IMR-90 (cell line): Measurements from ENCODE around the gene TMEM256. TPM values are rescaled to one million over a fixed set of nuclear protein-coding genes. Genes with fewer than 3 reads are reported as not detected.

Experiments
- ATAC-seq: fragments of 200-7000 bp; cut with Tn5 transposase; 2 replicates; pipeline ENCODE4 v1.9.1; 2020; ENCODE audit warnings: low read depth, mild to moderate bottlenecking, moderate library complexity
- BruUV-seq: library from RNA; stranded (reverse); fragments of 400-500 nt; replicated peaks from 2 replicates; lab custom pipeline; 2021; lab: Mats Ljungman, UMichigan
- CTCF ChIA-PET: fragments of 300-600 bp; formaldehyde crosslinking; extraction: SDS; loops from one replicate; lab custom pipeline; 2021; ENCODE audit warnings: antibody characterized with exemption; lab: Yijun Ruan, JAX
- POLR2A ChIA-PET: fragments of 300-600 bp; sonication (Branson Sonifier 250); formaldehyde crosslinking; loops from one replicate; lab custom pipeline; 2022; ENCODE audit warnings: antibody characterized with exemption; ENCODE audit not compliant: unreplicated experiment; lab: Charles Lee
- DNase-seq: peaks from one replicate; pipeline ENCODE4 v3.0.0; 2013
- H2AFZ ChIP-seq: replicated peaks from 2 replicates; pipeline ENCODE3; 2013; ENCODE audit warnings: low read length, mild to moderate bottlenecking; ENCODE audit not compliant: poor library complexity
- H2AK5ac ChIP-seq: 2 replicates; pipeline ENCODE4 v1.6.1; 2013; ENCODE audit warnings: low read depth, low read length, inconsistent platforms
- H2AK9ac ChIP-seq: replicated peaks from 2 replicates; pipeline ENCODE3; 2013; ENCODE audit warnings: mild to moderate bottlenecking, low read depth, low read length, moderate library complexity; ENCODE audit not compliant: poor library complexity
- H2BK120ac ChIP-seq: 2 replicates; pipeline ENCODE4 v1.6.1; 2013; ENCODE audit warnings: low read depth, low read length, inconsistent platforms
- H2BK15ac ChIP-seq: 3 replicates; pipeline ENCODE4 v1.6.1; 2013; ENCODE audit warnings: low read depth, low read length, inconsistent platforms
- H2BK20ac ChIP-seq: 2 replicates; pipeline ENCODE4 v1.6.1; 2013; ENCODE audit warnings: low read depth, mild to moderate bottlenecking, inconsistent platforms, low read length, moderate library complexity
- H2BK5ac ChIP-seq: 2 replicates; pipeline ENCODE4 v1.6.1; 2013; ENCODE audit warnings: mild to moderate bottlenecking, low read depth, low read length, inconsistent platforms; ENCODE audit not compliant: poor library complexity, severe bottlenecking
- H3K14ac ChIP-seq: replicated peaks from 2 replicates; pipeline ENCODE4 v1.6.1; 2013; ENCODE audit warnings: low read depth, low read length, inconsistent platforms
- H3K18ac ChIP-seq: 2 replicates; pipeline ENCODE4 v1.6.1; 2013; ENCODE audit warnings: low read depth, low read length, control low read depth
- H3K23ac ChIP-seq: 2 replicates; pipeline ENCODE4 v1.6.1; 2013; ENCODE audit warnings: low read depth, low read length, inconsistent platforms
- H3K27ac ChIP-seq: 2 replicates; pipeline ENCODE4 v1.5.1; 2013; ENCODE audit warnings: mild to moderate bottlenecking, control low read depth, low read length; ENCODE audit not compliant: insufficient read depth
- H3K27me3 ChIP-seq: 2 replicates; pipeline ENCODE4 v1.6.1; 2013; ENCODE audit warnings: low read length; ENCODE audit not compliant: control insufficient read depth, insufficient read depth
- H3K36me3 ChIP-seq: 2 replicates; pipeline ENCODE4 v1.6.1; 2013; ENCODE audit warnings: low read length, mixed read lengths; ENCODE audit not compliant: control insufficient read depth, insufficient read depth
- H3K4ac ChIP-seq: 2 replicates; pipeline ENCODE4 v1.6.1; 2013; ENCODE audit warnings: low read depth, low read length, inconsistent platforms
- H3K4me1 ChIP-seq: 2 replicates; pipeline ENCODE4 v1.6.1; 2013; ENCODE audit warnings: low read length, mixed read lengths; ENCODE audit not compliant: control insufficient read depth, insufficient read depth
- H3K4me2 ChIP-seq: 2 replicates; pipeline ENCODE4 v1.6.1; 2013; ENCODE audit warnings: low read depth, mild to moderate bottlenecking, control low read depth, low read length, moderate library complexity
- H3K4me3 ChIP-seq: 2 replicates; pipeline ENCODE4 v1.5.1; 2013; ENCODE audit warnings: low read depth, mild to moderate bottlenecking, control low read depth, low read length, moderate library complexity; ENCODE audit not compliant: insufficient read depth
- H3K56ac ChIP-seq: 2 replicates; pipeline ENCODE4 v1.6.1; 2013; ENCODE audit warnings: low read length, inconsistent platforms; ENCODE audit not compliant: insufficient read depth; ENCODE audit errors: extremely low read depth
- H3K79me1 ChIP-seq, 2 experiments: 2 replicates each; pipeline ENCODE4 v1.6.1; 2013; ENCODE audit warnings: low read length in 2 of 2, inconsistent platforms in 1 of 2, low read depth in 1 of 2
- H3K9ac ChIP-seq: 2 replicates; pipeline ENCODE4 v1.6.1; 2013; ENCODE audit warnings: low read depth, low read length, control low read depth
- H3K9me1 ChIP-seq: 2 replicates; pipeline ENCODE4 v1.6.1; 2013; ENCODE audit warnings: low read length, inconsistent platforms; ENCODE audit not compliant: insufficient read depth
- H3K9me3 ChIP-seq: 2 replicates; pipeline ENCODE4 v1.6.1; 2013; ENCODE audit warnings: low read length; ENCODE audit not compliant: control insufficient read depth, insufficient read depth
- H4K20me1 ChIP-seq: 2 replicates; pipeline ENCODE4 v1.6.1; 2013; ENCODE audit warnings: low read length, inconsistent platforms; ENCODE audit not compliant: insufficient read depth
- H4K5ac ChIP-seq: 2 replicates; pipeline ENCODE4 v1.6.1; 2013; ENCODE audit warnings: mild to moderate bottlenecking, low read depth, low read length, control low read depth
- H4K8ac ChIP-seq, 2 experiments: 2 replicates each; pipeline ENCODE4 v1.6.1; 2013; ENCODE audit warnings: low read depth in 2 of 2, low read length in 2 of 2, control low read depth in 1 of 2, inconsistent platforms in 1 of 2
- H4K91ac ChIP-seq: 2 replicates; pipeline ENCODE4 v1.6.1; 2013; ENCODE audit warnings: low read depth, low read length, inconsistent platforms; ENCODE audit not compliant: insufficient read depth
- MAZ ChIP-seq: IDR thresholded peaks from 2 replicates; pipeline ENCODE4 v1.6.1; 2012; ENCODE audit warnings: low read depth, mild to moderate bottlenecking, low read length, improper control_type of control experiment, moderate library complexity, borderline replicate concordance
- RAD21 ChIP-seq: IDR thresholded peaks from 2 replicates; pipeline ENCODE4 v1.6.1; 2012; ENCODE audit warnings: low read length, improper control_type of control experiment
- WGBS, 2 experiments: methylation state at CpG; one replicate each; pipeline versions ENCODE4 v1.1.5 to v1.1.7; 2013; ENCODE audit warnings: missing lambda C conversion rate in 2 of 2; ENCODE audit not compliant: insufficient read length in 1 of 2; ENCODE audit errors: extremely low coverage in 2 of 2; 5-methylcytosine and 5-hydroxymethylcytosine counted together
- dilution Hi-C: fragments of 300-500 bp; cut with HindIII; formaldehyde crosslinking; loops from one replicate; pipeline ENCODE4 v1.14.3; 2018; ENCODE audit warnings: low sequenced_read_pairs; ENCODE audit not compliant: unreplicated experiment
- in situ Hi-C: fragments of 300-500 bp; cut with MboI; formaldehyde crosslinking; loops from 3 replicates; pipeline ENCODE4 v1.14.3; 2019; ENCODE audit warnings: low sequenced_read_pairs, inconsistent platforms, mixed read lengths
- intact Hi-C: fragments of 100-400 bp; cut with micrococcal nuclease; formaldehyde crosslinking; loops from 2 replicates; pipeline ENCODE4 v1.10.0; 2022
- polyA plus RNA-seq, 3 experiments: library from polyadenylated mRNA; depleted of rRNA; stranded (reverse); fragments of >200 nt; gene quantifications; 2 replicates each; pipeline ENCODE4 v1.2.3, GENCODE V29; 2012; ENCODE audit warnings: low replicate concordance in 1 of 3
- total RNA-seq: library from RNA; depleted of rRNA; stranded (reverse); fragments of >200 nt; gene quantifications from 2 replicates; pipeline ENCODE4 v1.2.3, GENCODE V29; 2012

TMEM256 gene
- total and polyA plus RNA-seq, 2 of the 4 experiments (the other 2 are of a cell fraction), result 38.4 to 174 TPM

DNA sequence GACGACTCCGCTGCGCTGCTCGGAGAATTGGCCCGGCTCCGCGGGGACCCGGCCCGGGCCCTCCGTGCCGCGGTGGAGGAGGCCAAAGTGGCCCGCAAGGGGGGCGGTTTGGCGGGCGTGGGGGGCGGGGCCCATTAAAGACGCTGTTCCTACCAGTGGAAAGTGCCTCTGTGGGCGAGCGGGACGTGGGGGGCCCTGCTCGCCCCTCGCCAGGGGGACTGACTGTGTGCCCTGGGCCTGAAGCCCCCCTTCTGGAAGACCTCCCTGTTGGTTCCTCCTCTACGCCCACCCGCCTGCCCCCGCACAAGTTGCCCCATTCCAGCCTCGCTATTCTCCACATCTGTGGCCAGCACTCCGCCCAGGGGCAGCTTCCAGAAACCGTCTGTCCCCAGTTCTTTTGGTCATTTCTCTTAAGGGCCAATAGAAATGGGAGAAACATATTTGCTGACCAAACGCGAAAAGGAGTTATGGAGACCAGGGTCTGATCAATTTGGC lies 33.5 kb upstream of the TMEM256 start:
- in situ Hi-C loops, result no loop called here
- peaks cover 3% of the 10 kb centered on the region; the same call in 1 of the 2 replicates for H4K20me1 ChIP-seq
- intact Hi-C loops, result loop anchor here (1.0 to 5.0 kb wide), 4 partner anchors 33 to 124 kb away; partner anchors contain the start of genes KCTD11, SENP3 and TMEM256
- no peak overlapping the region for H2AK9ac ChIP-seq
- CTCF ChIA-PET, result interaction anchor here (0.6 to 1.9 kb wide), 7 partner anchors 8 to 162 kb away, joined by 3 to 12 read pairs (median 6); partner anchors contain the start of genes SENP3 and SPEM2
- POLR2A ChIA-PET, result interaction anchor here (0.5 kb wide), 1 partner anchor 31 kb away, joined by 8 read pairs; no protein-coding TSS in a partner anchor
- no peak overlapping the region for H3K56ac ChIP-seq
- H3K23ac ChIP-seq, result no peak overlapping the region
- no peak overlapping the region for H2BK5ac ChIP-seq
- H4K8ac ChIP-seq, result no peak overlapping the region
- ATAC-seq, result no peak
- no TSS peak for BruUV-seq
- no peak overlapping the region for H3K18ac ChIP-seq
- peaks cover 34% of the 10 kb centered on the region for H3K27me3 ChIP-seq
- no peaks in the 10 kb centered on the region for H3K9me1 ChIP-seq
- dilution Hi-C loops, result no loop called here
- H3K36me3 ChIP-seq, result no peaks in the 10 kb centered on the region
- DNase-seq, result no peak
- H3K4ac ChIP-seq, result no peak overlapping the region
- H3K79me1 ChIP-seq, result peaks cover 0 to 2% of the 10 kb centered on the region in 2 experiments; a peak in 1 of 4 replicates
- H4K91ac ChIP-seq, result no peak overlapping the region
- no peak overlapping the region for H3K9ac ChIP-seq
- whole genome bisulfite sequencing, 2 experiments, result 5% methylated on average over 8 of the region's 31 CpGs; no CpG with 5 or more reads in 1 of the 2 experiments
- H4K5ac ChIP-seq, result no peak overlapping the region
- no peak overlapping the region for H2BK120ac ChIP-seq
- TF ChIP-seq RAD21 (no peak), MAZ (no peak)
- no peak overlapping the region for H2BK20ac ChIP-seq
- H3K9me3 ChIP-seq, result no peaks in the 10 kb centered on the region
- H3K4me1 ChIP-seq, result peaks cover 8% of the 10 kb centered on the region
- peak overlapping the region; percentile 30 for H3K4me3 ChIP-seq
- H3K4me2 ChIP-seq, result peak overlapping the region; percentile 84
- H2AFZ ChIP-seq, result peak overlapping the region; percentile 81
- H2BK15ac ChIP-seq, result no peak overlapping the region
- H3K27ac ChIP-seq, result no peak overlapping the region
- H3K14ac ChIP-seq, result no peak overlapping the region
- no peak overlapping the region for H2AK5ac ChIP-seq
